ENCODE measurements around the gene NAALADL2. TPM values are rescaled to one million over a fixed set of nuclear protein-coding genes. Genes with fewer than 3 reads are reported as not detected.
A peak's percentile ranks its signal among the peaks of the same experiment; 100 is the strongest.

Gene NAALADL2
- total RNA-seq, 1 donor from 2014 or later: 11.5 TPM

DNA sequence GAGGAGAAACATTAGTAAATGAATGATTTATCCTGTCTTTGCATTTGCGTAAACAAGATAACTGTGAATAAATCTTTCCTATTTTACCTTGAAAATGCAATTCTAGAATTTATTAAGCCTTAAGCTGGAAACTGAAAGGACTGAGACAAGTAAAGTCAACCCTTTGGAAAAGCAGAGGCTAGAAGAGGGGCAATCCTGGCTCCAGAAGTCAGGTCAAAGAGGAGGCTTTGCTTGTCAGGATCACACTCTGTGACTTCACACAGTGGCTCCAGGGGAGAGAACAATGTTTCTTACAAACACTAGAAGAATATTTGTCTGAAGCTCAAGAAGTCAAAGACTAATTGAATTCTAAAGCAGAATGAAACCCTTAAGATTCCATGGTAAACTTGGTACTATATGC lies 530.4 kb downstream of the NAALADL2 start:
- H2AFZ ChIP-seq (replicated peaks): no peak overlapping the region
- H3K79me2 ChIP-seq (ENCODE audit: low read depth): no peaks in the 10 kb centered on the region
- H3K4me1 ChIP-seq: peaks cover 7% of the 10 kb centered on the region
- no peaks in the 10 kb centered on the region for H3K27me3 ChIP-seq
- no peaks in the 10 kb centered on the region for H3K36me3 ChIP-seq
- H3K4me3 ChIP-seq: no peak overlapping the region
- Mint-ChIP-seq H3K4me1 (peaks cover 9% of the 10 kb centered on the region), H3K36me3 (peaks cover 3% of the 10 kb centered on the region), H3K4me3 (no peak overlapping the region), H3K27me3 (ENCODE audit: insufficient read depth, low read depth) (no peaks in the 10 kb centered on the region), H3K27ac (peak overlapping the region; percentile 44), H3K9me3 (peaks cover 2% of the 10 kb centered on the region)
- H3K4me2 ChIP-seq: no peak overlapping the region
- TF ChIP-seq EZH2phosphoT487 (IDR thresholded peaks at IDR 0.05): no peak
- H4K20me1 ChIP-seq (ENCODE audit: low read depth): no peaks in the 10 kb centered on the region
- peak; percentile 38 for DNase-seq (ENCODE audit: low spot score)
- H3K27ac ChIP-seq: no peak overlapping the region
- no peaks in the 10 kb centered on the region for H3K9me3 ChIP-seq (ENCODE audit: low read depth)
- H3F3A ChIP-seq (ENCODE audit: low read depth): no peaks in the 10 kb centered on the region
- H3K9ac ChIP-seq: no peak overlapping the region

DNA sequence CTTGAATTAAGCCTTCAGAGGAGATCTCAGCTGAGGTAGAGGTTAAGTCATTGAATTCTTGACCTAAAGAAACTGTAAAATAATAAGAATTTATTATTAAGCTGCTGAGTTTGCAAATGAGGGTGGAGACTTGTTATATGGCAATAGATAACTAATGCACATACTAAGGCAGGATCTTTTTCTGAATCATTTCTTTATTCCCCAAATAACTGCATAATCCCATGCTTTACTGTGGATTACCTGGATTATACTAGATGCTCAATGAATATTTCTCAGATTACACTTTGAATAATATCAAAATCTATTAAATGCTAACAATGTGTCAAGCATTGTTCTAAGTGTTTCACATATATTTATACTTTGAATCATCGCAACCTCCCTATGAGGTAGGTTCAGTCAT lies 532.5 kb downstream of the NAALADL2 start:
- Histone ChIP-seq H3K79me2 (ENCODE audit: low read depth) (no peaks in the 10 kb centered on the region), H3K9me3 (ENCODE audit: low read depth) (no peaks in the 10 kb centered on the region), H3K27me3 (no peaks in the 10 kb centered on the region), H3K4me3 (no peak overlapping the region), H3K36me3 (no peaks in the 10 kb centered on the region), H3K4me1 (peaks cover 7% of the 10 kb centered on the region), H3K9ac (no peak overlapping the region), H3K4me2 (no peak overlapping the region), H4K20me1 (ENCODE audit: low read depth) (no peaks in the 10 kb centered on the region), H2AFZ (replicated peaks) (no peak overlapping the region), H3F3A (ENCODE audit: low read depth) (no peaks in the 10 kb centered on the region), H3K27ac (no peak overlapping the region)
- Mint-ChIP-seq H3K4me3 (no peak overlapping the region), H3K27ac (no peak overlapping the region), H3K4me1 (peaks cover 9% of the 10 kb centered on the region), H3K27me3 (ENCODE audit: insufficient read depth, low read depth) (no peaks in the 10 kb centered on the region), H3K36me3 (peaks cover 3% of the 10 kb centered on the region), H3K9me3 (peaks cover 2% of the 10 kb centered on the region)
- TF ChIP-seq EZH2phosphoT487 (IDR thresholded peaks at IDR 0.05) (no peak), EZH2 (IDR thresholded peaks at IDR 0.05) (no peak)
- TF ChIP-seq, protein P1, sequence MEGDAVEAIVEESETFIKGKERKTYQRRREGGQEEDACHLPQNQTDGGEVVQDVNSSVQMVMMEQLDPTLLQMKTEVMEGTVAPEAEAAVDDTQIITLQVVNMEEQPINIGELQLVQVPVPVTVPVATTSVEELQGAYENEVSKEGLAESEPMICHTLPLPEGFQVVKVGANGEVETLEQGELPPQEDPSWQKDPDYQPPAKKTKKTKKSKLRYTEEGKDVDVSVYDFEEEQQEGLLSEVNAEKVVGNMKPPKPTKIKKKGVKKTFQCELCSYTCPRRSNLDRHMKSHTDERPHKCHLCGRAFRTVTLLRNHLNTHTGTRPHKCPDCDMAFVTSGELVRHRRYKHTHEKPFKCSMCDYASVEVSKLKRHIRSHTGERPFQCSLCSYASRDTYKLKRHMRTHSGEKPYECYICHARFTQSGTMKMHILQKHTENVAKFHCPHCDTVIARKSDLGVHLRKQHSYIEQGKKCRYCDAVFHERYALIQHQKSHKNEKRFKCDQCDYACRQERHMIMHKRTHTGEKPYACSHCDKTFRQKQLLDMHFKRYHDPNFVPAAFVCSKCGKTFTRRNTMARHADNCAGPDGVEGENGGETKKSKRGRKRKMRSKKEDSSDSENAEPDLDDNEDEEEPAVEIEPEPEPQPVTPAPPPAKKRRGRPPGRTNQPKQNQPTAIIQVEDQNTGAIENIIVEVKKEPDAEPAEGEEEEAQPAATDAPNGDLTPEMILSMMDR (IDR thresholded peaks at IDR 0.05): no peak
- no peak for DNase-seq (ENCODE audit: low spot score)

DNA sequence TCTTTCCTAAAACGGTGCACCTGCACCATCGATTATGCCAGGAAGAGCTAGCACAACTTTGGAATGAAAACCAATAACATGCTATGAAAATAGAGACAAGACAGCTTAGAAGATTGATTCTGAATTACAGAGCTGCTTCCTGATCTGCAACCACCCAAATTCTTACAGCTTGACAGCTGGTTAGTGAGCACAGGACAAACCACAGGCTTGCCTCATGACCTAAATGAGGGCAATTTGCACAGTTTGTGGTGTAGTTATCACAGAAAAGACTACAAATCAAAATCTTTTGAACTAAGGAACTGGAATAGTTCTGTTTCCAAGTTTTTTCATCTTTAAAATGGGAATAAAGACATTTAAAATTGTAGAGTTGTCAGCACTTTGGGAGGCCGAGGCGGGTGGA lies 533.5 kb downstream of the NAALADL2 start:
- peaks cover 9% of the 10 kb centered on the region for H3K4me1 ChIP-seq
- H3K9ac ChIP-seq: no peak overlapping the region
- no peaks in the 10 kb centered on the region for H3K79me2 ChIP-seq (ENCODE audit: low read depth)
- peaks cover 15% of the 10 kb centered on the region for H3K4me1 Mint-ChIP-seq
- H3K4me3 ChIP-seq: no peak overlapping the region
- no peak overlapping the region for H3K27ac Mint-ChIP-seq
- H3K4me3 Mint-ChIP-seq: no peak overlapping the region
- H3K27me3 ChIP-seq: no peaks in the 10 kb centered on the region
- H4K20me1 ChIP-seq (ENCODE audit: low read depth): no peaks in the 10 kb centered on the region
- peaks cover 4% of the 10 kb centered on the region for H3K9me3 Mint-ChIP-seq
- no peaks in the 10 kb centered on the region for H3F3A ChIP-seq (ENCODE audit: low read depth)
- TF ChIP-seq EZH2phosphoT487 (IDR thresholded peaks at IDR 0.05) (no peak), EZH2 (IDR thresholded peaks at IDR 0.05) (no peak)
- TF ChIP-seq, protein P1 (IDR thresholded peaks at IDR 0.05): no peak
- no peak overlapping the region for H3K27ac ChIP-seq
- no peaks in the 10 kb centered on the region for H3K9me3 ChIP-seq (ENCODE audit: low read depth)
- no peak for DNase-seq (ENCODE audit: low spot score)
- H3K27me3 Mint-ChIP-seq (ENCODE audit: insufficient read depth, low read depth): no peaks in the 10 kb centered on the region
- H3K36me3 Mint-ChIP-seq: peaks cover 3% of the 10 kb centered on the region
- H3K4me2 ChIP-seq: no peak overlapping the region
- no peak overlapping the region for H2AFZ ChIP-seq (replicated peaks)
- H3K36me3 ChIP-seq: no peaks in the 10 kb centered on the region

DNA sequence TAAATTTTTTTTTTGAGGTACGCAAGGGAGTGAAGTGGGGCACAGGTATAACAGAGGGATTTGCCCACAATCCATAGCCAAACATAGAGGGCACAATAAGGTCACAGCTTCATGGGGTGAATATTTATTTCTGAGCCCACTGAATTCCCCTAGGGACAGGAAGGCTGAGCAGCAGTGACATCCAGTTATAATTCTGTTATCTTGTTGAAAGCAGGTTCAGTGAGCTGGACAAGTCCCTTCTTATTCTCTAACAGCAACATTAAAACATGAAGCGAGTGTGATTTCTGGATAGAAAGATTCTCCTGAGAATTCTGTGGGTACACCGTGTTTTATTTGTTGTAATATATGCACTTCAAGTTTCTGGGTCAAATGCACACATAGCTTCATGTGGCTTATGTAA lies 538.2 kb downstream of the NAALADL2 start:
- Mint-ChIP-seq H3K27ac (no peak overlapping the region), H3K9me3 (peaks cover 4% of the 10 kb centered on the region), H3K4me1 (peaks cover 18% of the 10 kb centered on the region), H3K36me3 (peaks cover 2% of the 10 kb centered on the region), H3K27me3 (ENCODE audit: insufficient read depth, low read depth) (no peaks in the 10 kb centered on the region), H3K4me3 (no peak overlapping the region)
- H3K27me3 ChIP-seq: no peaks in the 10 kb centered on the region
- H3K9ac ChIP-seq: no peak overlapping the region
- H4K20me1 ChIP-seq (ENCODE audit: low read depth): no peaks in the 10 kb centered on the region
- no peak overlapping the region for H3K27ac ChIP-seq
- H3F3A ChIP-seq (ENCODE audit: low read depth): no peaks in the 10 kb centered on the region
- TF ChIP-seq, protein P1 (IDR thresholded peaks at IDR 0.05): no peak
- H3K4me1 ChIP-seq: peaks cover 17% of the 10 kb centered on the region
- H3K36me3 ChIP-seq: no peaks in the 10 kb centered on the region
- no peaks in the 10 kb centered on the region for H3K79me2 ChIP-seq (ENCODE audit: low read depth)
- H3K4me3 ChIP-seq: no peak overlapping the region
- no peak overlapping the region for H2AFZ ChIP-seq (replicated peaks)
- no peak for DNase-seq (ENCODE audit: low spot score)
- no peak overlapping the region for H3K4me2 ChIP-seq
- H3K9me3 ChIP-seq (ENCODE audit: low read depth): no peaks in the 10 kb centered on the region

All from neural progenitor cell (in vitro differentiated cells).